ENCODE data around the gene ATP11C. TPM values are rescaled to one million over a fixed set of nuclear protein-coding genes. Genes with fewer than 3 reads are reported as not detected.
A peak's percentile ranks its signal among the peaks of the same experiment; 100 is the strongest.
"Not testable (repeated sequence)": the region's sequence is repeated elsewhere in the genome, so short reads cannot be mapped to it uniquely, and the experiment has no call there.

The ATP11C gene
- total and polyA plus RNA-seq, 2 of the 4 experiments (the other 2 are of a cell fraction): 19.3 to 40.0 TPM

- Histone ChIP-seq H3K36me3 (ENCODE audit: control insufficient read depth, insufficient read depth, low read length) (no peaks in the 10 kb centered on the region), H4K20me1 (ENCODE audit: insufficient read depth, low read length) (no peaks in the 10 kb centered on the region), H3K56ac (ENCODE audit: extremely low read depth, insufficient read depth, low read length) (no peak overlapping the region), H2AK5ac (ENCODE audit: low read depth, low read length) (no peak overlapping the region), H3K23ac (ENCODE audit: low read depth, low read length) (no peak overlapping the region), H3K4ac (ENCODE audit: low read depth, low read length) (no peak overlapping the region), H3K14ac (replicated peaks; ENCODE audit: low read depth, low read length) (no peak overlapping the region), H2AK9ac (replicated peaks; ENCODE audit: low read depth, low read length, poor library complexity) (peak overlapping the region; percentile 34), H3K4me2 (ENCODE audit: low read depth, low read length) (peak overlapping the region; percentile 13; the same call in 1 of the 2 replicates), H4K91ac (ENCODE audit: insufficient read depth, low read depth, low read length) (no peak overlapping the region), H4K8ac (ENCODE audit: low read depth in 2 of 2, low read length in 2 of 2) (no peak overlapping the region), H2BK5ac (ENCODE audit: low read depth, low read length, poor library complexity, severe bottlenecking) (no peak overlapping the region), H3K27ac (ENCODE audit: insufficient read depth, low read length) (no peak overlapping the region), H3K79me1 (ENCODE audit: low read depth in 1 of 2, low read length in 2 of 2) (no peaks in the 10 kb centered on the region), H4K5ac (ENCODE audit: low read depth, low read length) (no peak overlapping the region), H2BK120ac (ENCODE audit: low read depth, low read length) (no peak overlapping the region), H3K9ac (ENCODE audit: low read depth, low read length) (no peak overlapping the region), H3K4me1 (ENCODE audit: control insufficient read depth, insufficient read depth, low read length) (no peaks in the 10 kb centered on the region), H2BK20ac (ENCODE audit: low read depth, low read length) (no peak overlapping the region), H2AFZ (replicated peaks; ENCODE audit: low read length, poor library complexity) (peak overlapping the region; percentile 64), H3K4me3 (ENCODE audit: insufficient read depth, low read depth, low read length) (no peak overlapping the region), H3K18ac (ENCODE audit: low read depth, low read length) (no peak overlapping the region), H3K27me3 (ENCODE audit: control insufficient read depth, insufficient read depth, low read length) (peaks cover 7% of the 10 kb centered on the region; the same call in 1 of the 2 replicates), H2BK15ac (ENCODE audit: low read depth, low read length) (no peak overlapping the region), H3K9me3 (ENCODE audit: control insufficient read depth, insufficient read depth, low read length) (no peaks in the 10 kb centered on the region), H3K9me1 (ENCODE audit: insufficient read depth, low read length) (no peaks in the 10 kb centered on the region)
- ATAC-seq (ENCODE audit: low read depth) (peak; percentile 44), DNase-seq (no peak)
- dilution Hi-C loops (cut with HindIII; ENCODE audit: low sequenced_read_pairs, unreplicated experiment) (no loop called here), intact Hi-C loops (cut with micrococcal nuclease) (no loop called here), in situ Hi-C loops (cut with MboI; ENCODE audit: low sequenced_read_pairs) (no loop called here)
- ChIA-PET POLR2A (ENCODE audit: unreplicated experiment) (no interaction called here), CTCF (no interaction called here)
- WGBS, 2 experiments (ENCODE audit: extremely low coverage in 2 of 2, insufficient read length in 1 of 2): 15% methylated on average over 5 of the region's 23 CpGs; no CpG with 5 or more reads in 1 of the 2 experiments
- TF ChIP-seq RAD21 (IDR thresholded peaks at IDR 0.05; ENCODE audit: low read length) (no peak), NFE2L2 (IDR thresholded peaks at IDR 0.05; ENCODE audit: low read depth, low read length) (no peak), RCOR1 (IDR thresholded peaks at IDR 0.05; ENCODE audit: insufficient replicate concordance, low read length) (no peak)
- TF ChIP-seq, protein P1, sequence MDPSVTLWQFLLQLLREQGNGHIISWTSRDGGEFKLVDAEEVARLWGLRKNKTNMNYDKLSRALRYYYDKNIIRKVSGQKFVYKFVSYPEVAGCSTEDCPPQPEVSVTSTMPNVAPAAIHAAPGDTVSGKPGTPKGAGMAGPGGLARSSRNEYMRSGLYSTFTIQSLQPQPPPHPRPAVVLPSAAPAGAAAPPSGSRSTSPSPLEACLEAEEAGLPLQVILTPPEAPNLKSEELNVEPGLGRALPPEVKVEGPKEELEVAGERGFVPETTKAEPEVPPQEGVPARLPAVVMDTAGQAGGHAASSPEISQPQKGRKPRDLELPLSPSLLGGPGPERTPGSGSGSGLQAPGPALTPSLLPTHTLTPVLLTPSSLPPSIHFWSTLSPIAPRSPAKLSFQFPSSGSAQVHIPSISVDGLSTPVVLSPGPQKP (IDR thresholded peaks at IDR 0.05; ENCODE audit: borderline replicate concordance, low read depth, low read length): no peak
- no TSS peak for BruUV-seq (replicated peaks)
Measured at GRCh38 chrX:139691493-139691842, 241.4 kb downstream of the ATP11C start.

DNA sequence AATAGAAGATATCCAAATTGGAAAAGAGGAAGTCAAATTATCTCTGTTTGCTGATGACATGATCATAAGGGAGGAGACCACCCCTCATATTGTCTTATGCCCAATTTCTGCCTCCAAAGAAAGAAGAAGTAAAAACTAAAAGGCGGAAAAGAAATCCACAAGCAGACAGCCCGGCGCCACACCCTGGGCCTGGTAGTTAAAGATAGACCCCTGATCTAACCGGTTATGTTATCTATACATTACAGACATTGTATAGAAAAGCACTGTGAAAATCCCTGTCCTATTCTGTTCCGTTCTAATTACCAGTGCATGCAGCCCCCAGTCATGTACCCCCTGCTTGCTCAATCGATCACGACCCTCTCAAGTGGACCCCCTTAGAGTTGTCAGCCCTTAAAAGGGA lies 247.7 kb downstream of the ATP11C start:
- H2BK120ac ChIP-seq (ENCODE audit: low read depth, low read length); H4K5ac ChIP-seq (ENCODE audit: low read depth, low read length); H2AK5ac ChIP-seq (ENCODE audit: low read depth, low read length); H2AFZ ChIP-seq (replicated peaks; ENCODE audit: low read length, poor library complexity); CTCF ChIA-PET; H3K14ac ChIP-seq (replicated peaks; ENCODE audit: low read depth, low read length); H3K4me3 ChIP-seq (ENCODE audit: insufficient read depth, low read depth, low read length); BruUV-seq (replicated peaks); H2BK20ac ChIP-seq (ENCODE audit: low read depth, low read length); H3K18ac ChIP-seq (ENCODE audit: low read depth, low read length); intact Hi-C loops (cut with micrococcal nuclease); H4K20me1 ChIP-seq (ENCODE audit: insufficient read depth, low read length); H3K27ac ChIP-seq (ENCODE audit: insufficient read depth, low read length); H3K4me1 ChIP-seq (ENCODE audit: control insufficient read depth, insufficient read depth, low read length); dilution Hi-C loops (cut with HindIII; ENCODE audit: low sequenced_read_pairs, unreplicated experiment); H3K9ac ChIP-seq (ENCODE audit: low read depth, low read length); H3K4ac ChIP-seq (ENCODE audit: low read depth, low read length); H4K8ac ChIP-seq (ENCODE audit: low read depth in 2 of 2, low read length in 2 of 2); H2BK15ac ChIP-seq (ENCODE audit: low read depth, low read length); in situ Hi-C loops (cut with MboI; ENCODE audit: low sequenced_read_pairs); H3K27me3 ChIP-seq (ENCODE audit: control insufficient read depth, insufficient read depth, low read length); ATAC-seq (ENCODE audit: low read depth); H2BK5ac ChIP-seq (ENCODE audit: low read depth, low read length, poor library complexity, severe bottlenecking); H3K9me3 ChIP-seq (ENCODE audit: control insufficient read depth, insufficient read depth, low read length); H3K9me1 ChIP-seq (ENCODE audit: insufficient read depth, low read length); H2AK9ac ChIP-seq (replicated peaks; ENCODE audit: low read depth, low read length, poor library complexity); H3K79me1 ChIP-seq (ENCODE audit: low read depth in 1 of 2, low read length in 2 of 2); H3K36me3 ChIP-seq (ENCODE audit: control insufficient read depth, insufficient read depth, low read length); DNase-seq; POLR2A ChIA-PET (ENCODE audit: unreplicated experiment); H3K4me2 ChIP-seq (ENCODE audit: low read depth, low read length); H3K23ac ChIP-seq (ENCODE audit: low read depth, low read length); H3K56ac ChIP-seq (ENCODE audit: extremely low read depth, insufficient read depth, low read length); H4K91ac ChIP-seq (ENCODE audit: insufficient read depth, low read depth, low read length): not testable (repeated sequence)
- WGBS, 2 experiments (ENCODE audit: extremely low coverage in 2 of 2, insufficient read length in 1 of 2): 60% methylated on average over 1 of the region's 7 CpGs; no CpG with 5 or more reads in 1 of the 2 experiments
